GM23248 (cell line): ENCODE results near the gene CHKB. TPM values are rescaled to one million over a fixed set of nuclear protein-coding genes. Genes with fewer than 3 reads are reported as not detected.

Experiments used
- DNase-seq: peaks from one replicate; pipeline ENCODE4 v3.0.0-alpha.2; 2015
- H2AFZ ChIP-seq: fragments of 200-600 bp; sonication (generic); 2 replicates; pipeline ENCODE4 v1.6.1; 2016; ENCODE audit warnings: antibody characterized with exemption
- H3F3A ChIP-seq: fragments of 200-600 bp; sonication (generic); 2 replicates; pipeline ENCODE4 v1.6.1; 2016; ENCODE audit warnings: mild to moderate bottlenecking, antibody characterized with exemption, mixed run types; ENCODE audit not compliant: insufficient read depth
- H3K27ac ChIP-seq: fragments of 200-600 bp; sonication (generic); 2 replicates; pipeline ENCODE4 v1.5.1; 2016; ENCODE audit warnings: mild to moderate bottlenecking
- H3K27me3 ChIP-seq: fragments of 200-600 bp; sonication (generic); replicated peaks from 2 replicates; pipeline ENCODE4 v1.6.1; 2016; ENCODE audit warnings: mild to moderate bottlenecking; ENCODE audit not compliant: insufficient read depth
- H3K36me3 ChIP-seq: fragments of 200-600 bp; sonication (generic); 2 replicates; pipeline ENCODE4 v1.6.1; 2016; ENCODE audit warnings: low read depth, mild to moderate bottlenecking
- H3K4me1 ChIP-seq: fragments of 200-600 bp; sonication (generic); 2 replicates; pipeline ENCODE4 v1.6.1; 2016; ENCODE audit warnings: mild to moderate bottlenecking; ENCODE audit not compliant: insufficient read depth
- H3K4me2 ChIP-seq: fragments of 200-600 bp; sonication (generic); one replicate; pipeline ENCODE4 v1.6.1; 2016; ENCODE audit warnings: mild to moderate bottlenecking; ENCODE audit not compliant: unreplicated experiment
- H3K4me3 ChIP-seq: fragments of 200-600 bp; sonication (generic); 2 replicates; pipeline ENCODE4 v1.5.1; 2016; ENCODE audit warnings: mild to moderate bottlenecking
- H3K79me2 ChIP-seq: fragments of 200-600 bp; sonication (generic); 2 replicates; pipeline ENCODE4 v1.6.1; 2016; ENCODE audit warnings: mild to moderate bottlenecking; ENCODE audit not compliant: insufficient read depth
- H3K9ac ChIP-seq: fragments of 200-600 bp; sonication (generic); 2 replicates; pipeline ENCODE4 v1.6.1; 2016; ENCODE audit warnings: mild to moderate bottlenecking
- H3K9me2 ChIP-seq: fragments of 200-600 bp; sonication (generic); 2 replicates; pipeline ENCODE4 v1.6.1; 2016; ENCODE audit warnings: mixed run types, mild to moderate bottlenecking, moderate library complexity; ENCODE audit not compliant: insufficient read depth
- H3K9me3 ChIP-seq: fragments of 200-600 bp; sonication (generic); one replicate; pipeline ENCODE4 v1.6.1; 2017; ENCODE audit warnings: low read depth
- H4K20me1 ChIP-seq: fragments of 200-600 bp; sonication (generic); 2 replicates; pipeline ENCODE4 v1.6.0; 2016; ENCODE audit not compliant: insufficient read depth
- EZH2 ChIP-seq: fragments of 200-600 bp; sonication (generic); IDR thresholded peaks from 2 replicates; pipeline ENCODE4 v1.6.1; 2018; ENCODE audit warnings: antibody characterized with exemption, mild to moderate bottlenecking; ENCODE audit not compliant: insufficient read depth, poor library complexity, severe bottlenecking
- EZH2phosphoT487 ChIP-seq: fragments of 200-600 bp; sonication (generic); IDR thresholded peaks from 2 replicates; pipeline ENCODE4 v1.6.1; 2018; ENCODE audit warnings: antibody characterized with exemption, moderate library complexity, mild to moderate bottlenecking, low read depth; ENCODE audit not compliant: insufficient read depth
- WGBS, 2 experiments: methylation state at CpG; one replicate each; pipeline ENCODE4 v1.1.6; 2015 to 2017; ENCODE audit warnings: low lambda C conversion rate in 2 of 2, low coverage in 1 of 2; ENCODE audit errors: missing lambda C conversion rate in 2 of 2; 5-methylcytosine and 5-hydroxymethylcytosine counted together
- in situ Hi-C: fragments of 300-500 bp; cut with MboI; formaldehyde crosslinking; loops from 2 replicates; pipeline ENCODE4 v1.15.0; 2020
- polyA plus RNA-seq: library from polyadenylated mRNA; unstranded; fragments of >200 nt; fragmentation: Nextera tagmentation; extraction: Ambion mirVana; gene quantifications from 2 replicates; pipeline ENCODE4 v1.2.1, GENCODE V29; 2016
- total RNA-seq: library from RNA; depleted of rRNA; stranded (reverse); fragments of >200 nt; shearing (Covaris generic); gene quantifications from 2 replicates; pipeline ENCODE4 v1.2.3, GENCODE V29; 2014

Gene CHKB
- total and polyA plus RNA-seq, 2 experiments from 2014 or later, result 41.3 to 41.7 TPM

DNA sequence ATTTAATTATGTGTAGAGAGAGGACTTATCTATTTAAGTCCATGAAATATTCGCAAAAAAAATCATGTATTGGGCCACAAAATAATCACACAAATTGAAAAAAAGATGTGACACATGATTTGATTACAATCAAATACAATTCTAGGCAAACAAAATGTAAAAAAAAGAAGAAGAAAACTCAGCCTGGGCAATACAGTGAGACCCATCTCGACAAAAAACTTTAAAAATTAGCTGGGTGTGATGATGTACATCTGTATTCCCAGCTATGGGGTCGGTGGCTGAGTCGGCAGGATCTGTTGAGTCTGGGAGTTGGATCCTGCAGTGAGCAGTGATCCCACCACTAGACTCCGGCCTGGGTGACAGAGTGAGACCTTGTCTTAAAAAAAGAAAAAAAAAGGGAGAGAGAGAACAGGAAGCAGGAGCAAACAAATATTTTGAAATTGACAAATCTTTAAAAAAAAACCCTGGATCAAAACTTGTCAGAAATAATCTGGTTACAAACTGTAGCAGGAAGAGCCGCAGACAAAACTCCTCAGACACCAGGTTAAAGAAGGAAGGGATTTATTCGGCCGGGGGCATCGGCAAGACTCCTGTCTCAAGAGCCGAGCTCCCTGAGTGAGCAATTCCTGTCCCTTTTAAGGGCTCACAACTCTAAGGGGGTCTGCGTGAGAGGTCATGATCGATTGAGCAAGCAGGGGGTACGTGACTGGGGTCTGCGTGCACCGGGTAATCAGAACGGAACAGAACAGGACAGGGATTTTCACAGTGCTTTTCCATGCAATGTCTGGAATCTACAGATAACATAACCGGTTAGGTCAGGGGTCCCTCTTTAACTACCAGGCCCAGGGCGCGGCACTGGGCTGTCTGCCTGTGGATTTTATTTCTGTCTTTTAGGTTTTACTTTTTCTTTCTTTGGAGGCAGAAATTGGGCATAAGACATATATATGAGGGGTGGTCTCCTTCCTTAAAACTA, 49.5 kb downstream of the CHKB start:
- Histone ChIP-seq H3K36me3 (no peaks in the 10 kb centered on the region), H3K4me2 (no peak overlapping the region), H2AFZ (no peak overlapping the region), H3F3A (peaks cover 18% of the 10 kb centered on the region), H3K27ac (peak overlapping the region; percentile 55; the same call in 1 of the 2 replicates), H4K20me1 (no peaks in the 10 kb centered on the region), H3K79me2 (no peaks in the 10 kb centered on the region), H3K9me2 (no peaks in the 10 kb centered on the region), H3K4me1 (peaks cover 3% of the 10 kb centered on the region; the same call in 1 of the 2 replicates), H3K4me3 (no peak overlapping the region), H3K9me3 (no peaks in the 10 kb centered on the region), H3K9ac (peak overlapping the region; percentile 95), H3K27me3 (no peaks in the 10 kb centered on the region)
- in situ Hi-C loops, result no loop called here
- TF ChIP-seq EZH2phosphoT487, result no peak
- TF ChIP-seq EZH2, result no peak
- no peak for DNase-seq
- WGBS, 2 experiments, result 81 to 83% methylated on average over 19 of the region's 19 CpGs

DNA sequence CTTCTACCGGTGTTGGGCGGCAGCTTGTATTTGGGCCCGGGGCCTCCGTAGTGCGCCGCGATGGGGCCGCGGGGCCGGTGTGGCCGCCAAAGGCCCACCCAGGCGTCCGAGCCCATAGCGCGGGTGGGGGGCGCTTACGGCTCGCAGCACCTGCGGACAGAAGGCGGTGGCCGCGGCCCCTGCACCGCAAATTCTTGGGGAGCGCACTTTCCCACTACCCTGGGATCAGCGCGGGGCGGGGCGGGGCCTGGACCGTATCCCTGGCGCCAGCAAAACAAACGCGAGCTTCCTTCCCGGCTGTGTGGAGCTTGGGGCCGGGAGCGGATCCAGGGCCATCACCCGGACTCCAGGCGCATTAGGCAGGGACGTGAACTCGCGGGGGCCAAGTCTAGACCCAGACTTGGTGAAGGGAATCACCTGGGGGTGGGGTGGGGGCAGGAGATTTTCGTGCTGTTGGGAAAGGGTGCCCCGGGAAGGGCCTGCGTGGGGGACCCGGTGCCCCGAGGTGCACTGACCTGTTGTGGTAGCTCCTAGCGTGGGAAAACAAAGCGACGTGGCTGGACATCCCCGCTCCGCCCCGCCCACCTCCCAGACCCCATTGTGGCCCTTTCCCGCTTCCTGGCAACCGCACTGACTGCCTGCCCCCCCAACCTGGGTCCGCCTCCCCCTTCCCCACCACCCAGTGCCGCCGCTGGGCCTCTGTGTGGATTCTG, 50.5 kb downstream of the CHKB start:
- no peaks in the 10 kb centered on the region for H3K36me3 ChIP-seq
- H3K79me2 ChIP-seq, result no peaks in the 10 kb centered on the region
- H3K4me1 ChIP-seq, result no peaks in the 10 kb centered on the region
- peak overlapping the region; percentile 95 for H3K9ac ChIP-seq
- H3F3A ChIP-seq, result peaks cover 21% of the 10 kb centered on the region
- H2AFZ ChIP-seq, result peak overlapping the region; percentile 54
- in situ Hi-C loops, result no loop called here
- H4K20me1 ChIP-seq, result no peaks in the 10 kb centered on the region
- no peaks in the 10 kb centered on the region for H3K27me3 ChIP-seq
- no peaks in the 10 kb centered on the region for H3K9me3 ChIP-seq
- no peaks in the 10 kb centered on the region for H3K9me2 ChIP-seq
- no peak for TF ChIP-seq EZH2
- TF ChIP-seq EZH2phosphoT487, result no peak
- peak overlapping the region; percentile 81 for H3K4me3 ChIP-seq
- peak overlapping the region; percentile 55 for H3K27ac ChIP-seq
- peak overlapping the region; percentile 81 for H3K4me2 ChIP-seq
- peak; percentile 88 for DNase-seq
- WGBS, 2 experiments, result 6 to 10% methylated on average over 45 to 56 of the region's 56 CpGs

- peak overlapping the region; percentile 55 for H3K27ac ChIP-seq
- H3K79me2 ChIP-seq, result no peaks in the 10 kb centered on the region
- peak overlapping the region; percentile 81 for H3K4me3 ChIP-seq
- peak; percentile 71 for DNase-seq
- H3K9ac ChIP-seq, result peak overlapping the region; percentile 95
- no peaks in the 10 kb centered on the region for H3K9me2 ChIP-seq
- no peaks in the 10 kb centered on the region for H3K27me3 ChIP-seq
- peak overlapping the region; percentile 81 for H3K4me2 ChIP-seq
- H3F3A ChIP-seq, result peaks cover 21% of the 10 kb centered on the region
- no peaks in the 10 kb centered on the region for H3K4me1 ChIP-seq
- 2 to 5% methylated on average over 16 to 24 of the region's 44 CpGs for WGBS, 2 experiments
- peak overlapping the region; percentile 54 for H2AFZ ChIP-seq
- no peaks in the 10 kb centered on the region for H4K20me1 ChIP-seq
- no peaks in the 10 kb centered on the region for H3K36me3 ChIP-seq
- H3K9me3 ChIP-seq, result no peaks in the 10 kb centered on the region
- in situ Hi-C loops, result no loop called here
- TF ChIP-seq EZH2phosphoT487 (no peak), EZH2 (no peak)
These were observed 51.1 kb downstream of the CHKB start for GRCh38 chr22:50531546-50531961.

GRCh38 chr22:50530877-50531545, 51.6 kb downstream of the CHKB start:
- in situ Hi-C loops, result no loop called here
- no peaks in the 10 kb centered on the region for H4K20me1 ChIP-seq
- H2AFZ ChIP-seq, result peak overlapping the region; percentile 54
- H3K27ac ChIP-seq, result peak overlapping the region; percentile 55
- no peaks in the 10 kb centered on the region for H3K4me1 ChIP-seq
- peak overlapping the region; percentile 81 for H3K4me3 ChIP-seq
- DNase-seq, result peak; percentile 94
- no peaks in the 10 kb centered on the region for H3K79me2 ChIP-seq
- 8 to 10% methylated on average over 33 to 46 of the region's 53 CpGs for WGBS, 2 experiments
- H3F3A ChIP-seq, result peaks cover 21% of the 10 kb centered on the region
- no peaks in the 10 kb centered on the region for H3K36me3 ChIP-seq
- H3K4me2 ChIP-seq, result peak overlapping the region; percentile 81
- H3K9me3 ChIP-seq, result no peaks in the 10 kb centered on the region
- no peaks in the 10 kb centered on the region for H3K27me3 ChIP-seq
- TF ChIP-seq EZH2 (no peak), EZH2phosphoT487 (no peak)
- peak overlapping the region; percentile 95 for H3K9ac ChIP-seq
- no peaks in the 10 kb centered on the region for H3K9me2 ChIP-seq
